Endothelial cell of umbilical vein (primary cell): Measurements from ENCODE around the gene PRPH. TPM values are rescaled to one million over a fixed set of nuclear protein-coding genes. Genes with fewer than 3 reads are reported as not detected.
"Not testable (repeated sequence)": the region's sequence is repeated elsewhere in the genome, so short reads cannot be mapped to it uniquely, and the experiment has no call there.

Source experiments
- BruUV-seq: library from RNA; stranded (reverse); fragments of 400-500 nt; replicated peaks from 2 replicates; lab custom pipeline; 2021; lab: Mats Ljungman, UMichigan
- CTCF ChIA-PET: fragments of 300-600, 350-600 bp; sonication (Branson Sonifier 250); formaldehyde crosslinking; loops from one replicate; lab custom pipeline; 2021; ENCODE audit warnings: antibody characterized with exemption, inconsistent platforms; lab: Charles Lee
- POLR2A ChIA-PET: fragments of 300-600, 350-600 bp; sonication (Branson Sonifier 250); formaldehyde crosslinking; loops from one replicate; lab custom pipeline; 2021; ENCODE audit warnings: antibody characterized with exemption, inconsistent platforms; lab: Charles Lee
- DNase-seq: peaks from one replicate; pipeline ENCODE4 v3.0.0-alpha.2; 2011; ENCODE audit warnings: low read depth, low spot score
- FAIRE-seq: peaks from 2 replicates; lab custom pipeline; 2011; peaks lifted over from hg19 to GRCh38; lab: Jason Lieb, UNC
- H2AFZ ChIP-seq: 2 replicates; pipeline ENCODE4 v1.6.0; 2012; ENCODE audit warnings: low read depth, low read length, control low read depth, inconsistent platforms
- H3K27ac ChIP-seq: 2 replicates; pipeline ENCODE4 v1.5.1; 2011; ENCODE audit warnings: low read depth, mild to moderate bottlenecking, control low read depth, low read length, moderate library complexity; ENCODE audit not compliant: insufficient read depth
- H3K27me3 ChIP-seq, 2 experiments: 2 replicates each; pipeline versions ENCODE4 v1.6.0 to v1.6.1; 2011; ENCODE audit warnings: low read length in 2 of 2, mixed read lengths in 1 of 2; ENCODE audit not compliant: control insufficient read depth in 2 of 2, insufficient read depth in 2 of 2
- H3K36me3 ChIP-seq, 2 experiments: 2 replicates in 1 of 2; 3 replicates in 1 of 2; pipeline ENCODE4 v1.5.1; 2011; ENCODE audit warnings: low read length in 2 of 2, mild to moderate bottlenecking in 1 of 2, moderate library complexity in 1 of 2; ENCODE audit not compliant: control insufficient read depth in 2 of 2, insufficient read depth in 2 of 2; ENCODE audit errors: extremely low read depth in 1 of 2
- H3K4me1 ChIP-seq: 3 replicates; pipeline ENCODE4 v1.5.1; 2011; ENCODE audit warnings: mild to moderate bottlenecking, low read length; ENCODE audit not compliant: control insufficient read depth, insufficient read depth; ENCODE audit errors: extremely low read depth
- H3K4me2 ChIP-seq: 2 replicates; pipeline ENCODE4 v1.6.1; 2011; ENCODE audit warnings: low read length, control low read depth, mixed read lengths; ENCODE audit not compliant: insufficient read depth
- H3K4me3 ChIP-seq, 3 experiments: fragments of 200-600 bp in 1 of 3; sonication (generic), shearing (Covaris generic) in 1 of 3; replicated peaks in 1 of 3; 2 replicates each; pipeline ENCODE4 v1.5.1; 2011 to 2016; ENCODE audit warnings: control low read depth in 3 of 3, low read length in 3 of 3, mild to moderate bottlenecking in 2 of 3, inconsistent platforms in 1 of 3, low read depth in 1 of 3, moderate library complexity in 1 of 3; ENCODE audit not compliant: insufficient read depth in 1 of 3
- H3K79me2 ChIP-seq: 2 replicates; pipeline ENCODE4 v1.6.0; 2012; ENCODE audit warnings: low read length, inconsistent platforms; ENCODE audit not compliant: control insufficient read depth, insufficient read depth
- H3K9ac ChIP-seq: replicated peaks from 2 replicates; pipeline ENCODE3; 2011; ENCODE audit warnings: low read length, control low read depth; ENCODE audit not compliant: insufficient read depth; ENCODE audit errors: extremely low read depth
- H3K9me1 ChIP-seq: replicated peaks from 3 replicates; pipeline ENCODE4 v1.6.0; 2011; ENCODE audit warnings: mild to moderate bottlenecking, low read length; ENCODE audit not compliant: control insufficient read depth, insufficient read depth; ENCODE audit errors: extremely low read depth
- H3K9me3 ChIP-seq: replicated peaks from 2 replicates; pipeline ENCODE4 v1.5.1; 2012; ENCODE audit warnings: low read length, inconsistent platforms; ENCODE audit not compliant: control insufficient read depth, insufficient read depth
- H4K20me1 ChIP-seq: replicated peaks from 2 replicates; pipeline ENCODE3; 2011; ENCODE audit warnings: mild to moderate bottlenecking, low read length; ENCODE audit not compliant: control insufficient read depth, insufficient read depth; ENCODE audit errors: extremely low read depth
- EZH2 ChIP-seq: IDR thresholded peaks from 2 replicates; pipeline ENCODE4 v1.6.1; 2012; ENCODE audit warnings: borderline replicate concordance, low read depth, mild to moderate bottlenecking, moderate library complexity, low read length, inconsistent platforms; ENCODE audit not compliant: severe bottlenecking
- FOS ChIP-seq: IDR thresholded peaks from 2 replicates; pipeline ENCODE4 v1.6.1; 2011; ENCODE audit warnings: mild to moderate bottlenecking, low read length, moderate library complexity, borderline replicate concordance; ENCODE audit not compliant: insufficient read depth
- GATA2 ChIP-seq: IDR thresholded peaks from 2 replicates; pipeline ENCODE4 v1.7.0; 2011; ENCODE audit warnings: low read depth, mild to moderate bottlenecking, moderate library complexity, mixed read lengths, low read length; ENCODE audit not compliant: insufficient read length, insufficient read depth
- POLR2A ChIP-seq: IDR thresholded peaks from 2 replicates; pipeline ENCODE4 v1.6.1; 2012; ENCODE audit warnings: low read depth, mild to moderate bottlenecking, control low read depth, low read length
- POLR2AphosphoS5 ChIP-seq: IDR thresholded peaks from 2 replicates; pipeline ENCODE4 v1.6.1; 2012; ENCODE audit warnings: low read depth, mild to moderate bottlenecking, control low read depth, low read length, moderate library complexity; ENCODE audit not compliant: insufficient read depth
- dilution Hi-C: fragments of 300-500 bp; cut with MboI; formaldehyde crosslinking; loops from one replicate; pipeline ENCODE4 v1.15.0; 2019; ENCODE audit warnings: low sequenced_read_pairs; ENCODE audit not compliant: extremely low pct_ligation_motif_present
- intact Hi-C: fragments of 100-400 bp; cut with micrococcal nuclease; formaldehyde crosslinking; loops from one replicate; pipeline ENCODE4 v1.10.0; 2022
- polyA plus RNA-seq, 4 experiments: library from polyadenylated mRNA; depleted of rRNA in 3 of 4; stranded (reverse) in 3 of 4; unstranded in 1 of 4; fragments of >200 nt; gene quantifications; 2 replicates each; pipeline versions ENCODE4 v1.2.1 to v1.2.3, GENCODE V29; 2011 to 2012; ENCODE audit warnings: missing spikeins in 1 of 4
- total RNA-seq: library from RNA; stranded (reverse); gene quantifications from 2 replicates; pipeline ENCODE4 v1.2.3, GENCODE V29; 2021
- TF ChIP-seq, protein P1 (sequence below): IDR thresholded peaks from 2 replicates; pipeline ENCODE4 v1.6.1; 2011; ENCODE audit not compliant: insufficient read depth, insufficient read length
- TF ChIP-seq, protein P2 (sequence below), 2 donors: IDR thresholded peaks; 1 replicate in 1 of 2; 2 replicates in 1 of 2; pipeline ENCODE4 v1.5.1; 2011; ENCODE audit warnings: low read length in 2 of 2, mild to moderate bottlenecking in 2 of 2, moderate library complexity in 2 of 2, control low read depth in 1 of 2, inconsistent platforms in 1 of 2, low read depth in 1 of 2; ENCODE audit not compliant: insufficient read depth in 1 of 2; ENCODE audit errors: extremely low read depth in 1 of 2

Gene PRPH
- total and polyA plus RNA-seq, 2 donors (not counting 3 experiments of a cell fraction or from before 2014, with no cell fraction given) = not detected

DNA sequence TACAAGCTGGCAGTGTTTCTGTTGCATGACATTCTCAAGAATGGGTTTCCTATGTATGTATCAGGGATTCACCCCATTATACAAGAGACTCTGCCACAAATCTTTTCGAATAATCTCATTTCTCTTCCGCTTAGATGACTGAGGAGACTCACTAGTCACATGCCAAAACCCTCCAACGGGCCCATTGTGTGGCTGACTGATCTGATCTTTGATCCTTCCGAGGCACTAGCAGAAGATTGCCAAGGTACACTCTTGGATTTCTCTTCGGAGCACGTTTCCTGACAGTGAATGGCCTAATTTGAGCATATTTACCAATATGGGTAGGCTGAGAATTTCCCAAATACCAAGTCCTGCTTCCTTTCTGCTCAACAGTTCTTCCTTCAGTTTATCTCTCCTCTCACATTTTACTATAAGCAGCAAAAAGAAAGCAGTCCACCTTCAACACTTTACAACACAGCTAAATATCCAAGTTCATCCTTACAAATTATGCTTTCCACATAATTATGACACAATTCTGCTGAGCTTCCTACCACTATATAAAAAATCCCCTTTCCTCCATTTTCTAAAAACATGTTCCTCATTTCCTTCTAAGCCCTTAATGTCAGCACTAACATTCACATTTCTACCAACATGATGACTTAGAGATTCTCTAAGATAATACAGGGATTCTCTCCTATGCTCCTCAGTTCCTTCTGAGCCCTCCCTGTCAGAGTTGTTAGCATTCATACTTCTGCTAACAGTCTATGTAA is 11.0 kb downstream of the PRPH start:
- dilution Hi-C loops (no loop called here), intact Hi-C loops (no loop called here)
- H3K27ac ChIP-seq = no peak overlapping the region
- H3K4me2 ChIP-seq = no peak overlapping the region
- H3K4me3 ChIP-seq = no peak overlapping the region
- no peaks in the 10 kb centered on the region for H3K4me1 ChIP-seq
- no peak overlapping the region for H2AFZ ChIP-seq
- H3K36me3 ChIP-seq = no peaks in the 10 kb centered on the region
- TF ChIP-seq GATA2 (no peak), FOS (no peak), POLR2A (no peak)
- TF ChIP-seq, protein P1, sequence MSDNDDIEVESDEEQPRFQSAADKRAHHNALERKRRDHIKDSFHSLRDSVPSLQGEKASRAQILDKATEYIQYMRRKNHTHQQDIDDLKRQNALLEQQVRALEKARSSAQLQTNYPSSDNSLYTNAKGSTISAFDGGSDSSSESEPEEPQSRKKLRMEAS = no peak
- H4K20me1 ChIP-seq = no peaks in the 10 kb centered on the region
- no peaks in the 10 kb centered on the region for H3K9me3 ChIP-seq
- ChIA-PET POLR2A (no interaction called here), CTCF (interaction anchor here (0.7 to 2.4 kb wide), 2 partner anchors 11 to 17 kb away, joined by 3 to 8 read pairs; partner anchors contain the start of gene PRPH)
- H3K79me2 ChIP-seq = no peaks in the 10 kb centered on the region
- H3K9ac ChIP-seq = no peak overlapping the region
- no peak for DNase-seq
- no TSS peak for BruUV-seq
- peaks cover 15 to 22% of the 10 kb centered on the region in 2 experiments for H3K27me3 ChIP-seq
- no peaks in the 10 kb centered on the region for H3K9me1 ChIP-seq
- no peak for FAIRE-seq

DNA sequence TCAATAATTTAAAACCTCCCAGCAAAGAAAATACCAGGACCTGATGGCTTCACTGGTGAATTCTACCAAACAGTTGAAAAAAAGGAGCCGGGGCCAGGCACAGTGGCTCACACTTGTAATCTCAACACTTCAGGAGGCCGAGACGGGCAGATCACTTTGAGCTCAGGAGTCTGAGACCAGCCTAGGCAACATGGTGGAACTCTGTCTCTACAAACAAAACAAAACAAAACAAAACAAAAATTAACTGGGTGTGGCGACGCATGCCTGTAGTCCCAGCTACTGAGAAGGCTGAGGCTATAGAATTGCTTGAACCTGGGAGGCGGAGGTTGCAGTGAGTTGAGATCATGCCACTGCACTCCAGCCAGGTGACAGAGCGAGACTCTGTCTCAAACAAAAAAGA is 14.4 kb downstream of the PRPH start:
- Histone ChIP-seq H3K9me3 (no peaks in the 10 kb centered on the region), H3K79me2 (no peaks in the 10 kb centered on the region), H3K27me3 (peaks cover 13 to 21% of the 10 kb centered on the region in 2 experiments), H3K9ac (no peak overlapping the region), H3K27ac (no peak overlapping the region), H3K4me1 (no peaks in the 10 kb centered on the region), H3K4me3 (no peak overlapping the region), H3K9me1 (no peaks in the 10 kb centered on the region), H3K36me3 (no peaks in the 10 kb centered on the region), H3K4me2 (no peak overlapping the region), H2AFZ (no peak overlapping the region), H4K20me1 (no peaks in the 10 kb centered on the region)
- no peak for FAIRE-seq
- no TSS peak for BruUV-seq
- dilution Hi-C loops (no loop called here), intact Hi-C loops (no loop called here)
- CTCF ChIA-PET = interaction anchor here (1.0 to 1.6 kb wide), 2 partner anchors 38 to 48 kb away, joined by 3 to 9 read pairs; no protein-coding TSS in a partner anchor
- TF ChIP-seq EZH2 = no peak
- TF ChIP-seq, protein P2, sequence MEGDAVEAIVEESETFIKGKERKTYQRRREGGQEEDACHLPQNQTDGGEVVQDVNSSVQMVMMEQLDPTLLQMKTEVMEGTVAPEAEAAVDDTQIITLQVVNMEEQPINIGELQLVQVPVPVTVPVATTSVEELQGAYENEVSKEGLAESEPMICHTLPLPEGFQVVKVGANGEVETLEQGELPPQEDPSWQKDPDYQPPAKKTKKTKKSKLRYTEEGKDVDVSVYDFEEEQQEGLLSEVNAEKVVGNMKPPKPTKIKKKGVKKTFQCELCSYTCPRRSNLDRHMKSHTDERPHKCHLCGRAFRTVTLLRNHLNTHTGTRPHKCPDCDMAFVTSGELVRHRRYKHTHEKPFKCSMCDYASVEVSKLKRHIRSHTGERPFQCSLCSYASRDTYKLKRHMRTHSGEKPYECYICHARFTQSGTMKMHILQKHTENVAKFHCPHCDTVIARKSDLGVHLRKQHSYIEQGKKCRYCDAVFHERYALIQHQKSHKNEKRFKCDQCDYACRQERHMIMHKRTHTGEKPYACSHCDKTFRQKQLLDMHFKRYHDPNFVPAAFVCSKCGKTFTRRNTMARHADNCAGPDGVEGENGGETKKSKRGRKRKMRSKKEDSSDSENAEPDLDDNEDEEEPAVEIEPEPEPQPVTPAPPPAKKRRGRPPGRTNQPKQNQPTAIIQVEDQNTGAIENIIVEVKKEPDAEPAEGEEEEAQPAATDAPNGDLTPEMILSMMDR (IDR thresholded peaks at IDR 0.05; ENCODE audit: extremely low read depth in 1 of 2, insufficient read depth in 1 of 2, low read depth in 1 of 2, low read length in 2 of 2) = no peak
- no peak for TF ChIP-seq POLR2AphosphoS5
- POLR2A ChIA-PET = no interaction called here
- DNase-seq = no peak

DNA sequence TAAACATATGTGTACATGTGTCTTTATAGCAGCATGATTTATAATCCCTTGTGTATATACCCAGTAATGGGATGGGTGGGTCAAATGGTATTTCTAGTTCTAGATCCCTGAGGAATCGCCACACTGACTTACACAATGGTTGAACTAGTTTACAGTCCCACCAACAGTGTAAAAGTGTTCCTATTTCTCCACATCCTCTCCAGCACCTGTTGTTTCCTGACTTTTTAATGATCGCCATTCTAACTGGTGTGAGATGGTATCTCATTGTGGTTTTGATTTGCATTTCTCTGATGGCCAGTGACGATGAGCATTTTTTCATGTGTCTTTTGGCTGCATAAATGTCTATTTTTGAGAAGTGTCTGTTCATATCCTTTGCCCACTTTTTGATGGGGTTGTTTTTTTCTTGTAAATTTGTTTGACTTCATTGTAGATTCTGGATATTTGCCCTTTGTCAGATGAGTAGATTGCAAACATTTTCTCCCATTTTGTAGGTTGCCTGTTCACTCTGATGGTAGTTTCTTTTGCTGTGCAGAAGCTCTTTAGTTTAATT is 15.6 kb downstream of the PRPH start:
- CTCF ChIA-PET = interaction anchor here (2.3 kb wide), 1 partner anchor 32 kb away, joined by 6 read pairs; no protein-coding TSS in a partner anchor
- H3K9me1 ChIP-seq, H4K20me1 ChIP-seq, H3K4me1 ChIP-seq, dilution Hi-C loops, H3K4me3 ChIP-seq, H3K9me3 ChIP-seq, BruUV-seq, intact Hi-C loops, FAIRE-seq, POLR2A ChIA-PET, H3K79me2 ChIP-seq, DNase-seq, H3K27ac ChIP-seq, H3K4me2 ChIP-seq, H2AFZ ChIP-seq, H3K36me3 ChIP-seq, H3K9ac ChIP-seq: not testable (repeated sequence)
- peaks cover 10 to 19% of the 10 kb centered on the region in 2 experiments for H3K27me3 ChIP-seq
